ENCODE results near the gene C2orf69.
"Not testable (repeated sequence)": the region's sequence is repeated elsewhere in the genome, so short reads cannot be mapped to it uniquely, and the experiment has no call there.

C2orf69 gene

GRCh38 chr2:199911052-199911876 lies at the start of gene C2orf69:
C2orf69 (plus strand) TSS chr2:199911293; CDS start chr2:199911439, 146 bp downstream.
- peak; percentile 99 for DNase-seq

- DNase-seq, result no peak
These were observed 48.3 kb upstream of the C2orf69 start for GRCh38 chr2:199862788-199863187.

- no peak for DNase-seq
These were observed 45.2 kb upstream of the C2orf69 start for GRCh38 chr2:199865905-199866304.

- DNase-seq, result no peak
These were observed 42.5 kb upstream of the C2orf69 start for GRCh38 chr2:199868431-199869226.

GRCh38 chr2:199869227-199869541 lies 41.9 kb upstream of the C2orf69 start:
- no peak for DNase-seq

- no peak for DNase-seq
These were observed 41.4 kb upstream of the C2orf69 start for GRCh38 chr2:199869653-199870052.

GRCh38 chr2:199870581-199870980 lies 40.5 kb upstream of the C2orf69 start:
- no peak for DNase-seq

GRCh38 chr2:199874209-199874608 lies 36.9 kb upstream of the C2orf69 start:
- no peak for DNase-seq

- DNase-seq, result no peak
These were observed 35.7 kb upstream of the C2orf69 start for GRCh38 chr2:199875400-199875799.

GRCh38 chr2:199882667-199883066 lies 28.4 kb upstream of the C2orf69 start:
- DNase-seq, result no peak

GRCh38 chr2:199883474-199884212 lies 27.4 kb upstream of the C2orf69 start:
- no peak for DNase-seq

GRCh38 chr2:199895406-199895805 lies 15.7 kb upstream of the C2orf69 start:
- DNase-seq, result no peak

GRCh38 chr2:199896617-199897016 lies 14.5 kb upstream of the C2orf69 start:
- no peak for DNase-seq

- no peak for DNase-seq
These were observed 9.2 kb upstream of the C2orf69 start for GRCh38 chr2:199901942-199902341.

- no peak for DNase-seq
These were observed 8.5 kb upstream of the C2orf69 start for GRCh38 chr2:199902486-199903110.

GRCh38 chr2:199903111-199903510 lies 8.0 kb upstream of the C2orf69 start:
- no peak for DNase-seq

- no peak for DNase-seq
These were observed 3.9 kb upstream of the C2orf69 start for GRCh38 chr2:199907008-199907714.

- no peak for DNase-seq
These were observed 598 bp upstream of the C2orf69 start for GRCh38 chr2:199910338-199911051.

GRCh38 chr2:199911877-199912161 lies 726 bp downstream of the C2orf69 start:
- DNase-seq, result no peak

- not testable (repeated sequence) for DNase-seq
These were observed 1.5 kb downstream of the C2orf69 start for GRCh38 chr2:199912553-199913114.

- no peak for DNase-seq
These were observed 3.4 kb downstream of the C2orf69 start for GRCh38 chr2:199914372-199914958.

All from GF-D8 (cell line).